GM21515 (cell line): Measurements from ENCODE around the gene C4orf50.
"Not testable (repeated sequence)": the region's sequence is repeated elsewhere in the genome, so short reads cannot be mapped to it uniquely, and the experiment has no call there.

Experiments used
- ATAC-seq: cut with Tn5 transposase; IDR thresholded peaks from one replicate; pipeline ENCODE4 v1.9.1; 2021; ENCODE audit not compliant: unreplicated experiment

The C4orf50 gene

DNA sequence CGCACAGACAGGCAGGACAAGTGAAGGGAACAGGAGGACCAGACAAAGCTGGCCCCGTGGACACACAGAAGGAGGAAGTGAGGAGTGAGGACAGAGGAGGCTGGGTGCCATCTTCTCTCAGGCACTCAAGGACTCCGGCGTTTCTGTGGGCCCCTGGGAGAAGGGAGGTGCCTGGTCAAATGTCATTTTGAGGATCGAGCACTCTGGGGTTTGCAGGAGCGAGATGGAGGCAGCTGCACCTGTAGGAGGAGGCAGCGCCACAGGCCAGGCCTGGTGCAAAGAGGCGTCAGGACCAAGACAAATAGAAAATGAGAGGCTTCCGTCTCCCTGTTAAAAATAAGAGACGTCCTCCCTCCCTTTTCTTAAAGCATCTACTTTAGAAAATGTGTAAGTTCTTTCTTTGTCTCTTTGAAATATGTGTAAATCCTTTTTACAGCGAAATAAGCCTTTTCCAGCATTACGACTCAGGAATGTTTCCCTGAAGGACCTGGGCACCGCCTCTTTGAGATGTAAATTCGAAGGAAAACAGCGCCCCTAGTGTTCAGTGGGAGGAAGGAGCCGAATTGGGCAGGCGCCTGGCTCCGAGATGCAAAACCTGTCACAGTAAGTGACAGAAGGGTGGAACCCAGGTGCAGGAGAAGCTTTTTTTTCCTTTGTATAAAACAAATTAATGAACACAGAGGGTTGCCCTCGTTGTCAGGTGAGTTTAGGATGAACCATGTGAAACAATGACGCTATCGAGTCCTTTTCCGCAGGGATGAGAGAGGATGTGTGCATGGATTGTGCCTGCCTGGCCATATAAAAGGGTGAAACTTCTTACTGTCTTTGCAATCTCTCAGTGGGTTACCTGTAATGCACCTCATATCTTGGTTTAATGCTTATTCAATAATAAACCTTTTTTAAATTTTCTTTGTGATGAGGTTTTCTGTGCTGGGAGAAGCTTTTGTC lies 1.4 kb upstream of the C4orf50 start:
- ATAC-seq, result no peak

- no peak for ATAC-seq
These were observed 431 bp downstream of the C4orf50 start for GRCh38 chr4:6017800-6018199.

- ATAC-seq, result no peak
These were observed 1.2 kb downstream of the C4orf50 start for GRCh38 chr4:6017030-6017429.

DNA sequence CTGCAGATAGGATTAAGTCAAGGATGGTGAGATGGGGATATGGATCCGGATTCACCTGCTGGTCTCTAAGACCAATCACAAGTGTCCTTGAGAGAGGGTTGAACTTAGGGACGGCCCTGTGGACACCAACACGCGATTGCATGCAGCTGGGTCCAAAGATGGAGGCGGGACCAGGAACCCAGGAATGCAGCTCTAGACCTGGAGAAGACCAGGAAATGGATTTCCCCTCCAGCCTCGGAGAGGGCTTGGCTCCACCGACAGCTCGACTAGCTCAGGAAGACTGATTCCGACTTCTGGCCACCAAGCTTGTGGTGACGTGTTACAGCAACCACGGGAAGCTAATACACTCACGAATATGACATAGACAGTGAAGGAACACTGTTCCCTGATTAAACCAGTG lies 4.7 kb downstream of the C4orf50 start:
- ATAC-seq, result no peak

- no peak for ATAC-seq
These were observed 6.0 kb downstream of the C4orf50 start for GRCh38 chr4:6012200-6012599.

GRCh38 chr4:6011686-6012085 lies 6.5 kb downstream of the C4orf50 start:
- no peak for ATAC-seq

GRCh38 chr4:6011271-6011671 lies 7.0 kb downstream of the C4orf50 start:
- no peak for ATAC-seq

GRCh38 chr4:6010789-6011188 lies 7.4 kb downstream of the C4orf50 start:
- ATAC-seq, result no peak

- ATAC-seq, result no peak
These were observed 8.8 kb downstream of the C4orf50 start for GRCh38 chr4:6009452-6009851.

- no peak for ATAC-seq
These were observed 9.4 kb downstream of the C4orf50 start for GRCh38 chr4:6008766-6009385.

GRCh38 chr4:6008092-6008551 lies 10.1 kb downstream of the C4orf50 start:
- ATAC-seq, result no peak

DNA sequence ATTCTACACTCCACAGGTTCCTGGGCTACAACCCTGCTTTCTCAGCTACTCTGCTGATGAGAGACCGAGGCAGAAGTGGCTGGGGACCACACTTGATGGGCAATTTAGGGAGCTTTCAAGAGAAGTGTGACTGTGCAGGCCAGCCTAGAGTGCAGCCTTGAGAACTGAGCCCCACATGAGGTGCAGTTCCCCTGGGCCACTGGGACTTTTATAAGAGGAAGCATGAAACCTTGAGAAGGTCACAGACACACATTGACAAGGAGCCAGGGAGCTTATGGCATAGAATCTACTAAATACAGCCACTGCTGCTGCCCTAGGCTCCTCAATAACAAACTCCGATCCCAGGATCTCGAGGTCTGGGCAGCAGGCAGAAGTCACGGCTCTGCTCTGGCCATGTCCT lies 13.1 kb downstream of the C4orf50 start:
- no peak for ATAC-seq

DNA sequence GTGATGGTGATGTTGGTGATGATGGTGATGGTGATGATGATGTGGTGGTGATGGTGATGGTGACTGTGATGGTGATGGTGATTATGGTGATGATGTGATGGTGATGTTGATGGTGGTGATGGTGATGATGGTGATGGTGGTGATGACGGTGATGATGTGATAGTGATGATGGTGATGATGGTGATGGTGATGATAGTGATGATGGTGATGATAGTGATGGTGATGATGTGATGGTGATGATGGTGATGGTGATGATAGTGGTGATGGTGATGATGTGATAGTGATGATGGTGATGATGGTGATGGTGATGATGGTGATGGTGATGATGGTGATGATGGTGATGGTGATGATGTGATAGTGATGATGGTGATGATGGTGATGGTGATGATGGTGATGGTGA lies 14.7 kb downstream of the C4orf50 start:
- ATAC-seq, result not testable (repeated sequence)

- no peak for ATAC-seq
These were observed 15.3 kb downstream of the C4orf50 start for GRCh38 chr4:6002926-6003325.

DNA sequence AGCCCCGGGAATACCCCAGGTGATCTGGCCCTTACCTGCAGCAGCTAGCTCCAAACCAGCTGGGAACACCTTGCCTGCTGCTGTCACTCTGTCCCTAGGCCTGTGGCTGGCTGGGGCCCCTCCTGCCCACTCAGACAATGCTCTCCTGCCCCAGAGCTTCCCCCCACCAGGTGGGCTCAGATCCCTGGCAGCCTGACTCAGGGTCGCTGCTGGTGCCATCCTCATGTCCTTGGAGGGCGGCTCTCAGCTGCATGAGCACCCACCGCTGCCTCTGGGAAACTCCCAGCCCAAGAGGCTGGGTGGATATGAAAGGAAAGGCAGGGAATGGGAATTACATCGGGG lies 15.8 kb downstream of the C4orf50 start:
- no peak for ATAC-seq

DNA sequence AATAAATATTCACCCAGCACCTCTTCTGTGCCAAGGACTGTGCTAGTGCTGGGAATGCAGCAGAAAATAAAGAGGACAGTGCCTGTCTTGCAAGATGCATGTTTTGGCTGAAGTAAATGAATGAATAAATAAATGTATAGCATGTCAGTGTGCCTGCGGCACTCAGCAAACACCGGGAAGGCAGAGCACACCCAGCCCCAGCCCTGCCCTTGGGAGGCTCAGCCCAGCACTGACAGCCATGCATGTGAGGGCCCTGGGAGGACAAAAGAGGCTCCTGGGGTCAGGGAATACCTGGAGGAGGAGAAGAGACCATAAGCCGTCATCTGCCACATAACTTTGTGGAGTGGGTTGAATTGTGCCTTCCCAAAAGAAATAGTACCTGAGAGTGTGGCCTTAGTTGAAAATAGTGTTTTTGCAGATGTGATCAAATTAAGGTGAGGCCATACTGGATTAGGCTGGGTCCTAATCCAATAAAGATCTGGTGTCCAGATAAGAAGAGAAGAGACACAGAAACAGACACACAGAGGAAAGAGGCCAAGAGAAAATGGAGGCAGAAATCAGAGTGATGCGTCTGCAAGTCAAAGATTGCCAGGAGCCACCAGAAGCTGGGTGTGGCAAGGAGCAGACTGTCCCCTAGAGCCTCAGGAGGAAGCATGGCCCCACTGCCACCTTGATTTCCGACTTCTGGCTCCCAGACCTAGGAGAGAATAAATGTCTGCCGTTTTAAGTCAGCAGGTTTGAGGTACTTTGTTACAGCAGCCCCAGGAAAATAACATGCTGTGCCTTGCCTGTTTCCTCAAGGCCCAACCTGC lies 16.3 kb downstream of the C4orf50 start:
- no peak for ATAC-seq

GRCh38 chr4:5999830-6000365 lies 18.3 kb downstream of the C4orf50 start:
- ATAC-seq, result no peak

GRCh38 chr4:5999356-5999755 lies 18.9 kb downstream of the C4orf50 start:
- ATAC-seq, result no peak

DNA sequence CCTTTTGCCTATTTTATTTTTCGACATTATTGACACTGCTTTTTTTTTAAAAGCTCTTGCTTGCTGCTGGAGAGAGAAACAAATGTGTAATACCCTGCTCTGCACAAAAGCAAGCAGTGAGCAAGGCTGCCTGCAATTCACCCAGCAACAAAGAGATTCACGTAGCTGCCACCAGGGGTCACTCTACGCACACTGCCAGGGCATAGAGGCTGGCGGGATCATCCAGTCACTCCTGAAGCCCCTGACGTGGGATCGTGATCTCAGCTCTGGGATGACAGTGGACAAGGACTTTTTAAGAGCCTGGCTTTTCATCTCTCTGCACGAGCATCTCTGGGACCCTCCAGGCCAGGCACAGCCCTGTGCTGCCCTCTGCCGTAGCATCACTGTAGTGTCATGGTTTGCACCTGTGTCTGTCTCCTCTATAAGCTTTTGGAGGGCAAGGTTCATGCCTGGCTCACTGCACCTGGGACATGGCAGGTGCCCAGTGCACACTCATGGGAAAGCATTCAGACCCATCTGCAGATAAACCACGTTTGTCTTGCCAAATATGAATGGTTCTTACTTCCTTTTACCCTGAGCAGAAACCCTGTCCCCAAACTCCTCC lies 19.8 kb downstream of the C4orf50 start:
- peak; percentile 81 for ATAC-seq

DNA sequence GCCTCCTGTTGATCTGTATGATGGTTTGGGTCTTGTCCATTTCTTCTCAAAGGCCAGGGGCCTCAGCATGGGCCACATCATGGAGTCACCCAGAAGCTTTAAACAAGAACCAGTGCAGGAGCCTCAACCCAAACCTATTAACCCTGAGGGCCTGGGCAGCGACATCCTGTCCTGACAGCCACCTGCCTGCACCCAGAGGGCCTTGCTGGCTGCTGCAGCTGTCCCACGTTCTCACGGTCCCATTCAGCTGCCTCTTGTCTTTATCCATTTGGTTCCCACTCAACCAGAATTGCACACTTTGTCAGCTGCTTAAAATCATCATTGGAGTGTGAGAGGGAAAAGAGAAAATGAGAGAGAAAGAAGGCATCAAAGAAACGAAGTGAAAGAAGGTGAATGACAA lies 21.6 kb downstream of the C4orf50 start:
- no peak for ATAC-seq
